WTC11 (cell line): ENCODE data around the gene THBS2. TPM values are rescaled to one million over a fixed set of nuclear protein-coding genes. Genes with fewer than 3 reads are reported as not detected.

Source experiments
- ATAC-seq: fragments of 200-7000 bp; cut with Tn5 transposase; 2 replicates; pipeline ENCODE4 v1.10.0; 2021; ENCODE audit warnings: mild to moderate bottlenecking, moderate library complexity
- CTCF ChIA-PET: fragments of 300-600 bp; sonication (Branson Sonifier 250); formaldehyde crosslinking; loops from one replicate; lab custom pipeline; 2021; ENCODE audit warnings: antibody characterized with exemption; lab: Charles Lee
- POLR2A ChIA-PET: fragments of 350-600 bp; sonication (Branson Sonifier 250); formaldehyde crosslinking; loops from one replicate; lab custom pipeline; 2021; ENCODE audit warnings: antibody characterized with exemption; lab: Charles Lee
- DNase-seq: peaks from one replicate; pipeline ENCODE4 v3.0.0; 2021; ENCODE audit warnings: low spot score
- H3K27ac Mint-ChIP-seq: 2 replicates; pipeline ENCODE4 v1.8.0; 2021; ENCODE audit warnings: mixed read lengths
- H3K27me3 Mint-ChIP-seq: 2 replicates; pipeline ENCODE4 v1.8.0; 2021; ENCODE audit warnings: low read depth, mild to moderate bottlenecking, moderate library complexity, mixed read lengths
- H3K36me3 Mint-ChIP-seq: 2 replicates; pipeline ENCODE4 v1.8.0; 2021; ENCODE audit warnings: mixed read lengths
- H3K4me1 Mint-ChIP-seq: 2 replicates; pipeline ENCODE4 v1.8.0; 2022; ENCODE audit warnings: mixed read lengths
- H3K4me3 Mint-ChIP-seq: 2 replicates; pipeline ENCODE4 v1.8.0; 2021; ENCODE audit warnings: mild to moderate bottlenecking, moderate library complexity, mixed read lengths
- H3K9me3 Mint-ChIP-seq: 2 replicates; pipeline ENCODE4 v1.8.0; 2021; ENCODE audit warnings: mixed read lengths
- EMX1 ChIP-seq: fragments of 250-450 bp; sonication (Bioruptor Pico); IDR thresholded peaks from 2 replicates; pipeline ENCODE4 v1.8.0; 2021; ENCODE audit warnings: mild to moderate bottlenecking
- JAZF1 ChIP-seq: fragments of 250-450 bp; sonication (Bioruptor Pico); IDR thresholded peaks from 2 replicates; pipeline ENCODE4 v1.9.0; 2021; ENCODE audit warnings: moderate library complexity, mild to moderate bottlenecking, inconsistent platforms
- MXD4 ChIP-seq: fragments of 250-450 bp; sonication (Bioruptor Pico); IDR thresholded peaks from 2 replicates; pipeline ENCODE4 v1.8.0; 2021; ENCODE audit warnings: mild to moderate bottlenecking, moderate library complexity, borderline replicate concordance
- MYBL2 ChIP-seq: sonication (generic); formaldehyde crosslinking; IDR thresholded peaks from 2 replicates; pipeline ENCODE4 v1.8.1; 2023; ENCODE audit warnings: mild to moderate bottlenecking, moderate library complexity, missing genetic modification reagents
- NR2C2 ChIP-seq: sonication (generic); formaldehyde crosslinking; IDR thresholded peaks from 2 replicates; pipeline ENCODE4 v1.8.0; 2022; ENCODE audit warnings: mild to moderate bottlenecking, missing genetic modification reagents
- OVOL2 ChIP-seq: fragments of 250-450 bp; sonication (Bioruptor Pico); IDR thresholded peaks from 2 replicates; pipeline ENCODE4 v1.9.0; 2021; ENCODE audit warnings: mild to moderate bottlenecking, borderline replicate concordance
- total RNA-seq: library from RNA; stranded (reverse); gene quantifications from 3 replicates; pipeline ENCODE4 v1.2.3, GENCODE V29; 2021
- TF ChIP-seq, protein P1 (sequence below): sonication (generic); formaldehyde crosslinking; IDR thresholded peaks from 2 replicates; pipeline ENCODE4 v1.8.1; 2022; ENCODE audit warnings: low read depth, mild to moderate bottlenecking, moderate library complexity, missing genetic modification reagents, borderline replicate concordance
- TF ChIP-seq, protein P2 (sequence below): fragments of 250-450 bp; sonication (Bioruptor Pico); conservative IDR thresholded peaks from 2 replicates; pipeline ENCODE4 v1.9.0; 2021; ENCODE audit warnings: mild to moderate bottlenecking
- TF ChIP-seq, protein P3 (sequence below): sonication (generic); formaldehyde crosslinking; IDR thresholded peaks from 2 replicates; pipeline ENCODE4 v1.8.0; 2022; ENCODE audit warnings: mild to moderate bottlenecking, missing genetic modification reagents
- TF ChIP-seq, protein P4 (sequence below): fragments of 250-450 bp; sonication (Bioruptor Pico); IDR thresholded peaks from 2 replicates; pipeline ENCODE4 v2.1.2; 2022; ENCODE audit warnings: mild to moderate bottlenecking, moderate library complexity
- TF ChIP-seq, protein P5 (sequence below): sonication (generic); formaldehyde crosslinking; IDR thresholded peaks from 2 replicates; pipeline ENCODE4 v1.8.1; 2022; ENCODE audit warnings: mild to moderate bottlenecking, moderate library complexity, missing genetic modification reagents
- TF ChIP-seq, protein P6 (sequence below): fragments of 250-450 bp; sonication (Bioruptor Pico); IDR thresholded peaks from 2 replicates; pipeline ENCODE4 v1.9.0; 2021; ENCODE audit warnings: mild to moderate bottlenecking
- TF ChIP-seq, protein P7 (sequence below): sonication (generic); formaldehyde crosslinking; IDR thresholded peaks from 2 replicates; pipeline ENCODE4 v1.8.0; 2023; ENCODE audit warnings: missing genetic modification reagents
- TF ChIP-seq, protein P8 (sequence below): sonication (generic); formaldehyde crosslinking; IDR thresholded peaks from 2 replicates; pipeline ENCODE4 v1.8.0; 2023; ENCODE audit warnings: missing genetic modification reagents, mild to moderate bottlenecking, borderline replicate concordance

Gene THBS2
- total RNA-seq, 1 experiment from 2014 or later = 40.3 TPM

DNA sequence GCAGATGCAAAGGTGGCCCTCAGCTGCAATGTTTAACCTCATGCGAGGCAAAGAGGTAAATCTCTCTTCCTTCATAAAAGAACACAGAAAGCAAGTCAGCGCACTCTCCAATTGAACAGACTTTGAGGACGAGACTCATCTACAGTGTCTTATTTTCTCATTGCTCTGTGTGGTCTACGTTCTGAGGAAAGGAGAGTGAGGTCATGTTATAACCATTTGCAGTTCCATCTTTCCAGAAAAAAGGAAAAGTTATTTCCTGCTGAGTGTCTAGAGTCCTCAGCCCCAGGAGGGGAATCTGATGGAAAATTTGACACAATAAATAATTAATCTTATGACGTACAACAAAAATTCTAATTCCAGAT lies 35.6 kb upstream of the THBS2 start:
- ChIA-PET CTCF (no interaction called here), POLR2A (no interaction called here)
- H3K27ac Mint-ChIP-seq = no peak overlapping the region
- TF ChIP-seq, protein P1, sequence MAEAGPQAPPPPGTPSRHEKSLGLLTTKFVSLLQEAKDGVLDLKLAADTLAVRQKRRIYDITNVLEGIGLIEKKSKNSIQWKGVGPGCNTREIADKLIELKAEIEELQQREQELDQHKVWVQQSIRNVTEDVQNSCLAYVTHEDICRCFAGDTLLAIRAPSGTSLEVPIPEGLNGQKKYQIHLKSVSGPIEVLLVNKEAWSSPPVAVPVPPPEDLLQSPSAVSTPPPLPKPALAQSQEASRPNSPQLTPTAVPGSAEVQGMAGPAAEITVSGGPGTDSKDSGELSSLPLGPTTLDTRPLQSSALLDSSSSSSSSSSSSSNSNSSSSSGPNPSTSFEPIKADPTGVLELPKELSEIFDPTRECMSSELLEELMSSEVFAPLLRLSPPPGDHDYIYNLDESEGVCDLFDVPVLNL (CRISPR knock-in tag) = no peak
- TF ChIP-seq, protein P2, sequence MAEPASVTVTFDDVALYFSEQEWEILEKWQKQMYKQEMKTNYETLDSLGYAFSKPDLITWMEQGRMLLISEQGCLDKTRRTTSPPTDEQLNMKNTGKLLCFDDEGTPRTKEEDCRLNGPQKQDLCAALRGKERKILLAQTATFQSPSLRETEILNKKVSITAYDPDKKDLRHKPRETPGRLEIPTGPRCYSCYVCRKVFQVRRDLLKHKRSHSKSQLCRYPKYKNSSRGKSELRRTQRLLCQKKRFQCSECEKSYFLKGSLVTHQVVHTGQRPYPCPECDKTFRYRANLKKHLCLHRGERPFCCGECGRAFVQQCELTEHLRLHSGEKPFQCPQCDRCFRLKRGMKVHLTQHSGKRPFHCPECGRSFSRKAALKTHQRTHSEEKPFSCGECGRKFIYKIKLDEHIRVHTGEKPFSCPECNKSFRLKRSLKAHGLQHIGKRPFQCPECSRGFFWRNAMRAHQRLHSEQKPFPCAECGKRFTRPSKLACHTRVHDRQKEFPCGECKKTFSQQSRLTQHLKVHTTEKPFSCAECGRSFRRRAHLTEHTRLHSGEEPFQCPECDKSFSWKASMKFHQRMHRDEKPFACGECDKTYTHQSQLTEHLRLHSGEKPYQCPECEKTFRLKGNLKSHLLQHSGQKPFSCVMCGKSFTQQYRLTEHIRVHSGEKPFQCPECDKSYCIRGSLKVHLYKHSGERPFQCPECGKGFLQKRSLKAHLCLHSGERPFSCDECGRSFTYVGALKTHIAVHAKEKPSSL (CRISPR knock-in tag) = no peak
- TF ChIP-seq, protein P3, sequence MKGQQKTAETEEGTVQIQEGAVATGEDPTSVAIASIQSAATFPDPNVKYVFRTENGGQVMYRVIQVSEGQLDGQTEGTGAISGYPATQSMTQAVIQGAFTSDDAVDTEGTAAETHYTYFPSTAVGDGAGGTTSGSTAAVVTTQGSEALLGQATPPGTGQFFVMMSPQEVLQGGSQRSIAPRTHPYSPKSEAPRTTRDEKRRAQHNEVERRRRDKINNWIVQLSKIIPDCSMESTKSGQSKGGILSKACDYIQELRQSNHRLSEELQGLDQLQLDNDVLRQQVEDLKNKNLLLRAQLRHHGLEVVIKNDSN (CRISPR knock-in tag) = no peak
- TF ChIP-seq, protein P4, sequence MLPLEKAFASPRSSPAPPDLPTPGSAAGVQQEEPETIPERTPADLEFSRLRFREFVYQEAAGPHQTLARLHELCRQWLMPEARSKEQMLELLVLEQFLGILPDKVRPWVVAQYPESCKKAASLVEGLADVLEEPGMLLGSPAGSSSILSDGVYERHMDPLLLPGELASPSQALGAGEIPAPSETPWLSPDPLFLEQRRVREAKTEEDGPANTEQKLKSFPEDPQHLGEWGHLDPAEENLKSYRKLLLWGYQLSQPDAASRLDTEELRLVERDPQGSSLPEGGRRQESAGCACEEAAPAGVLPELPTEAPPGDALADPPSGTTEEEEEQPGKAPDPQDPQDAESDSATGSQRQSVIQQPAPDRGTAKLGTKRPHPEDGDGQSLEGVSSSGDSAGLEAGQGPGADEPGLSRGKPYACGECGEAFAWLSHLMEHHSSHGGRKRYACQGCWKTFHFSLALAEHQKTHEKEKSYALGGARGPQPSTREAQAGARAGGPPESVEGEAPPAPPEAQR = no peak
- TF ChIP-seq JAZF1 (CRISPR knock-in tag) (no peak), MXD4 (no peak), OVOL2 (CRISPR knock-in tag) (no peak), EMX1 (CRISPR knock-in tag) (no peak), NR2C2 (no peak)
- TF ChIP-seq, protein P5, sequence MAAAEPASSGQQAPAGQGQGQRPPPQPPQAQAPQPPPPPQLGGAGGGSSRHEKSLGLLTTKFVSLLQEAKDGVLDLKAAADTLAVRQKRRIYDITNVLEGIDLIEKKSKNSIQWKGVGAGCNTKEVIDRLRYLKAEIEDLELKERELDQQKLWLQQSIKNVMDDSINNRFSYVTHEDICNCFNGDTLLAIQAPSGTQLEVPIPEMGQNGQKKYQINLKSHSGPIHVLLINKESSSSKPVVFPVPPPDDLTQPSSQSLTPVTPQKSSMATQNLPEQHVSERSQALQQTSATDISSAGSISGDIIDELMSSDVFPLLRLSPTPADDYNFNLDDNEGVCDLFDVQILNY = no peak
- TF ChIP-seq, protein P6, sequence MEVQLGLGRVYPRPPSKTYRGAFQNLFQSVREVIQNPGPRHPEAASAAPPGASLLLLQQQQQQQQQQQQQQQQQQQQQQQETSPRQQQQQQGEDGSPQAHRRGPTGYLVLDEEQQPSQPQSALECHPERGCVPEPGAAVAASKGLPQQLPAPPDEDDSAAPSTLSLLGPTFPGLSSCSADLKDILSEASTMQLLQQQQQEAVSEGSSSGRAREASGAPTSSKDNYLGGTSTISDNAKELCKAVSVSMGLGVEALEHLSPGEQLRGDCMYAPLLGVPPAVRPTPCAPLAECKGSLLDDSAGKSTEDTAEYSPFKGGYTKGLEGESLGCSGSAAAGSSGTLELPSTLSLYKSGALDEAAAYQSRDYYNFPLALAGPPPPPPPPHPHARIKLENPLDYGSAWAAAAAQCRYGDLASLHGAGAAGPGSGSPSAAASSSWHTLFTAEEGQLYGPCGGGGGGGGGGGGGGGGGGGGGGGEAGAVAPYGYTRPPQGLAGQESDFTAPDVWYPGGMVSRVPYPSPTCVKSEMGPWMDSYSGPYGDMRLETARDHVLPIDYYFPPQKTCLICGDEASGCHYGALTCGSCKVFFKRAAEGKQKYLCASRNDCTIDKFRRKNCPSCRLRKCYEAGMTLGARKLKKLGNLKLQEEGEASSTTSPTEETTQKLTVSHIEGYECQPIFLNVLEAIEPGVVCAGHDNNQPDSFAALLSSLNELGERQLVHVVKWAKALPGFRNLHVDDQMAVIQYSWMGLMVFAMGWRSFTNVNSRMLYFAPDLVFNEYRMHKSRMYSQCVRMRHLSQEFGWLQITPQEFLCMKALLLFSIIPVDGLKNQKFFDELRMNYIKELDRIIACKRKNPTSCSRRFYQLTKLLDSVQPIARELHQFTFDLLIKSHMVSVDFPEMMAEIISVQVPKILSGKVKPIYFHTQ (CRISPR knock-in tag) = no peak
- TF ChIP-seq, protein P7, sequence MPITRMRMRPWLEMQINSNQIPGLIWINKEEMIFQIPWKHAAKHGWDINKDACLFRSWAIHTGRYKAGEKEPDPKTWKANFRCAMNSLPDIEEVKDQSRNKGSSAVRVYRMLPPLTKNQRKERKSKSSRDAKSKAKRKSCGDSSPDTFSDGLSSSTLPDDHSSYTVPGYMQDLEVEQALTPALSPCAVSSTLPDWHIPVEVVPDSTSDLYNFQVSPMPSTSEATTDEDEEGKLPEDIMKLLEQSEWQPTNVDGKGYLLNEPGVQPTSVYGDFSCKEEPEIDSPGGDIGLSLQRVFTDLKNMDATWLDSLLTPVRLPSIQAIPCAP = no peak
- H3K9me3 Mint-ChIP-seq = no peaks in the 10 kb centered on the region
- no peaks in the 10 kb centered on the region for H3K36me3 Mint-ChIP-seq
- ATAC-seq (no peak), DNase-seq (no peak)
- H3K4me1 Mint-ChIP-seq = peaks cover 10% of the 10 kb centered on the region
- no peak overlapping the region for H3K4me3 Mint-ChIP-seq
- no peaks in the 10 kb centered on the region for H3K27me3 Mint-ChIP-seq

DNA sequence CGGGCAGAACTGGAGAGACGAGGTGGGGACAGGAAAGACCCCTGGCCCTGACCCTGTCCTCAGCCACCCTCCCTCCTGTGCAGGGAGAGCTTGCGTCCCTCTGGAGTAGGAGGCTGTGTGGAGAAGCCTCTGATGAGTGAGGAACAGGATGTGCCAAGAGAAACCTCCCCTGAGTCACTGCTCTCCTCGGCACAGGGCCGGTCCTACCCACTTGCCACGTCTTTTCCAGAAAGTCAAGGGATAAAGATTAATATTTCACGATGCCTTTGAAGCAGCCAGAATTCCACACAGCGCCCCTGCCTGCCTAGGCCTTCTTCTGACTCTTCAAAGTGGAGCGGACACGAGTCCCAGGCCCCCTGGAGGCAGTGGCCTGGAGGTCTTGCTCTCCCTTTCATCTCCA lies 34.9 kb upstream of the THBS2 start:
- no peak for ATAC-seq
- Mint-ChIP-seq H3K36me3 (no peaks in the 10 kb centered on the region), H3K4me3 (no peak overlapping the region), H3K4me1 (peaks cover 10% of the 10 kb centered on the region), H3K27me3 (no peaks in the 10 kb centered on the region), H3K9me3 (no peaks in the 10 kb centered on the region), H3K27ac (no peak overlapping the region)
- DNase-seq = no peak
- TF ChIP-seq, protein P8, sequence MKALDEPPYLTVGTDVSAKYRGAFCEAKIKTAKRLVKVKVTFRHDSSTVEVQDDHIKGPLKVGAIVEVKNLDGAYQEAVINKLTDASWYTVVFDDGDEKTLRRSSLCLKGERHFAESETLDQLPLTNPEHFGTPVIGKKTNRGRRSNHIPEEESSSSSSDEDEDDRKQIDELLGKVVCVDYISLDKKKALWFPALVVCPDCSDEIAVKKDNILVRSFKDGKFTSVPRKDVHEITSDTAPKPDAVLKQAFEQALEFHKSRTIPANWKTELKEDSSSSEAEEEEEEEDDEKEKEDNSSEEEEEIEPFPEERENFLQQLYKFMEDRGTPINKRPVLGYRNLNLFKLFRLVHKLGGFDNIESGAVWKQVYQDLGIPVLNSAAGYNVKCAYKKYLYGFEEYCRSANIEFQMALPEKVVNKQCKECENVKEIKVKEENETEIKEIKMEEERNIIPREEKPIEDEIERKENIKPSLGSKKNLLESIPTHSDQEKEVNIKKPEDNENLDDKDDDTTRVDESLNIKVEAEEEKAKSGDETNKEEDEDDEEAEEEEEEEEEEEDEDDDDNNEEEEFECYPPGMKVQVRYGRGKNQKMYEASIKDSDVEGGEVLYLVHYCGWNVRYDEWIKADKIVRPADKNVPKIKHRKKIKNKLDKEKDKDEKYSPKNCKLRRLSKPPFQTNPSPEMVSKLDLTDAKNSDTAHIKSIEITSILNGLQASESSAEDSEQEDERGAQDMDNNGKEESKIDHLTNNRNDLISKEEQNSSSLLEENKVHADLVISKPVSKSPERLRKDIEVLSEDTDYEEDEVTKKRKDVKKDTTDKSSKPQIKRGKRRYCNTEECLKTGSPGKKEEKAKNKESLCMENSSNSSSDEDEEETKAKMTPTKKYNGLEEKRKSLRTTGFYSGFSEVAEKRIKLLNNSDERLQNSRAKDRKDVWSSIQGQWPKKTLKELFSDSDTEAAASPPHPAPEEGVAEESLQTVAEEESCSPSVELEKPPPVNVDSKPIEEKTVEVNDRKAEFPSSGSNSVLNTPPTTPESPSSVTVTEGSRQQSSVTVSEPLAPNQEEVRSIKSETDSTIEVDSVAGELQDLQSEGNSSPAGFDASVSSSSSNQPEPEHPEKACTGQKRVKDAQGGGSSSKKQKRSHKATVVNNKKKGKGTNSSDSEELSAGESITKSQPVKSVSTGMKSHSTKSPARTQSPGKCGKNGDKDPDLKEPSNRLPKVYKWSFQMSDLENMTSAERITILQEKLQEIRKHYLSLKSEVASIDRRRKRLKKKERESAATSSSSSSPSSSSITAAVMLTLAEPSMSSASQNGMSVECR (CRISPR knock-in tag) = no peak
- no peak for TF ChIP-seq MYBL2 (CRISPR knock-in tag)
- ChIA-PET CTCF (no interaction called here), POLR2A (no interaction called here)
